ENCODE data around the gene DND1.

Gene DND1

GRCh38 chr5:140622301-140622700, 51.1 kb downstream of the DND1 start:
- TF ChIP-seq CTCF (IDR thresholded peaks at IDR 0.05; ENCODE audit: low read depth, low read length) = no peak
- DNase-seq (ENCODE audit: extremely low read depth, low read depth) = no peak

Measured in AG09319 (cell line).